Breast epithelium (tissue), 3 donors: ENCODE measurements around the gene NUCB2.
A peak's percentile ranks its signal among the peaks of the same experiment; 100 is the strongest.

ENCODE experiments used
- CTCF ChIP-seq, 3 donors: fragments of 450-650 bp; IDR thresholded peaks; one replicate each; pipeline ENCODE4 v1.5.1; 2016 to 2017; ENCODE audit warnings: antibody characterized with exemption in 3 of 3, mild to moderate bottlenecking in 3 of 3, moderate library complexity in 3 of 3
- POLR2A ChIP-seq: fragments of 450-650 bp; IDR thresholded peaks from one replicate; pipeline ENCODE4 v1.6.1; 2016; ENCODE audit warnings: antibody characterized with exemption, mild to moderate bottlenecking, moderate library complexity
- POLR2AphosphoS5 ChIP-seq, 3 donors: sonication (generic); formaldehyde crosslinking; IDR thresholded peaks; one replicate each; pipeline ENCODE4 v1.6.1; 2017; ENCODE audit warnings: antibody characterized with exemption in 3 of 3

GRCh38 chr11:17351510-17352176 is 75.1 kb downstream of the NUCB2 start, which contains the start of gene NCR3LG1:
- no peak for TF ChIP-seq CTCF (IDR thresholded peaks at IDR 0.05)
- TF ChIP-seq POLR2AphosphoS5 (IDR thresholded peaks at IDR 0.05) = peak in 1 of 3 donors; percentile 43
- TF ChIP-seq POLR2A = no peak
